HG02763 (cell line): ENCODE data around the gene PLA2G6.

Source experiments
- ATAC-seq: cut with Tn5 transposase; IDR thresholded peaks from one replicate; pipeline ENCODE4 v1.9.1; 2021; ENCODE audit warnings: mild to moderate bottlenecking, moderate library complexity; ENCODE audit not compliant: unreplicated experiment

Gene PLA2G6

DNA sequence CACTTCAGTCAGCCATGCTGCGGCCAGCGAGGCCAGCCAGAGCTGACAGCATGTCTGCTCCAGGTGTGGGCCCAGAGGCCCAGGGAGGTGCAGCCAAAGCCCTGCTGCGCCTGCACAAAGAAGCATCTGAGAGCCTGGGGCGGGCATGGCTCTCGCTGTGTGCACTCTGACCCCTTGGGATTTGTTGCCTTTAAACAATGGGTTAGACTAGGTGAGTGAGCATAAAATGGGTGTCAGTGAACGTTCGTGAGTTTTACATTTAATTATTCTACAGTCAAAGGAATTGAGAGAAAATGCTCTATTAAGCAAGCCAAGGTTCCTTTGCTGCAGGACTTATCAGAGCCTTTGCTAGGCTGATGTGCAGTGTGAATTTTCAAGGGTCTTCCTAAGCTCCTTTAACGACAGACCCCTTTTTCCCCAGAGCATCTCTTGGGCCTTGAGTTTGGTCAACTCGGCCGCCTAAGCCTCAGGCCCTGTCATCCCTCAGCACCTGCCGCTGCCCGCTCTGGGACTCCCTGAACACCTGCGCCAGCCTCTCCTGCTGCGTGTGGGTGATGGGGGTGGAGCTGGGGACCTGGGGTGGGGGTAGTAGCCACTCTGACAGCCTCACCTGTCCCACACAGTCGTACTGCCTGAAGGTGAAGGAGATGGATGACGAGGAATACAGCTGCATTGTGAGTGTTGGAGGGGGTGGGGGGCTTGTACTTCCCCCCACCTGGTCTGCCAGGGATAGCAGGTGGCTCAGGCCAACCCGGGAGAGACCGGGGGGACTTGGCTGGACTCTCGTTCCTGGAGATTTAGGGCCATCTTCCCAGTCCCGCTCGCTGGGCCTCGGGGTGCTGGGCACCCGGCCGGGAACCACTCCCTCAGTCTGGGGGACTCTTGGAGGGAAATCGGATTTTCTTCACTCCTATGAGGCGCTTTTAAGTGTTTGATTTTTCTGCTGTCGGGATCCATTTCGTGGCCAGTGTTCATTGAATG is 108.2 kb downstream of the PLA2G6 start:
- ATAC-seq = no peak

DNA sequence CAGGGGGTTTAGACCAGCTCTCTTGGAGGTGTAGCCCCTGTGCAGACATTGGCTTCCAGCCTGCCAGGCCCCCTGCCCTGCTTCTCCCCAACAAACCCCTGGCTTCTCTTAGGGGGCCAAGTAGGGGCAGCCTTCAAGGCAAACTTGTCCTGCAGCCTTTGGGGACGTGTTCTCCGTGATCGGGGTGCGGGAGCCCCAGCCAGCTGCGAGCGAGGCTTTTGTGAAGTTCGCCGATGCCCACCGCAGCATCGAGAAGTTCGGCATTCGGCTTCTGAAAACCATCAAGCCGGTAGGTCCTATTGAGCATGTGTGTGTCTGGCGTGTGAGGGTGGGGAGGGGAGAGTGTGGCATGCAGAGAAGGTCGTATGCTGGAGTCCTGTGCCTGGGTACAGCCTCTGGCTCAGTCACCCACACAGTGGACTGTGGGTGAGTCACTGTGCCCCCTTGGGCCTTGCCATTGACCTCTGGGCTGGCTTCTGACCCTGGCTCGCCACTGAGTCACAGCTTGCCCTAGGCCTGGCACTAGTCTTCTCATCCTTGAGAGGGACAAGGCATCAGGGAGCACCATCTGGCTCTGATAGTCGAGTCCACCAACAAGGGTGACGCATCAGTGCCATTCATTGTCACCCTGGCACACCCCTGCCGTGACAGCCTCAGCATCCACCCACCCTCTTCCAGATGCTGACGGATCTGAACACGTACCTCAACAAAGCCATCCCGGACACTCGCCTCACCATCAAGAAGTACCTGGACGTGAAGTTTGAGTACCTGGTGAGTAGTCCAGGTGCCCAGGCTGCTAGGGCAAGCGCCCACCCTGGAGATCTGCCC is 109.1 kb downstream of the PLA2G6 start:
- ATAC-seq = no peak

DNA sequence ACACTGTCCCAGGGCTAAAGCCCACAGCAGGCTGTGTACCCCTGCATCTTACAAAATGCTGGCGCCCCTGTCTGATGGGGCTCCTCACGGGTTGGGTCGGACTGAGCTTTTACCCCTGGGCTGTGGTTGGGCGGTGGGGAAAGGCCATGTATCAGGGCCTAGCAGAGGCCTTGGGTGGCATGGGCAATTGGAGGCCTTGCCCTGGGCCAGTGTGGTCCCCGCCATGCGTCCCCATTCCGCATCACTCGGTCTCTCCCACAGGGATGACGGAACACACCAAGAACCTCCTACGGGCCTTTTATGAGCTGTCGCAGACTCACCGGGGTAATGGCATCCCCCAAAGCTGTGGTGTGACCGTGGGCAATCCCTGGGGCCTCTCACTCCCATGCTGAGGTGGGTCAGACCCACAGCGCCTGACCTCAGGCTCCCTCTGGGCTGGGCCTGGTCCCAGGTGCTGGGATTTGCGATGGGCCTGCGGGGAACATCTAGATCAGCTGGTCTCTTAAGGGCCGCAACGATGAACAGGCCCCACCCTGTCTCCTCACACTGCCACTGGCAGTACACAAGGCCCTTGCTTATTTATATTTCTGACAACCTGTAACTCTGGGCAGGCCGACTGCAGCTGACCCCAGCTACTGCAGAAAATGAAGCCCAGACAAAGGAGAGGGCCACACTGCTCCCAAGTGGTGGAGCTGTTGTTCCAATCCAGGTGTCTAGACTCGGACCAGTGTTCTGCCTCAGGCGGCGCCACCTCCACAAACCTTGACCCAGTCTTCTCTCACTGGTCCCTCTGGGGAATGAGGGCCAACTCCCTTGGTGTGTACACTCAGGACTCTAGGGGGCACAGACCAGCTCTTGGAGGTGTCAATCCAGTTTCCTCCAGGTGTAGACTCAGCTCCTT is 110.0 kb downstream of the PLA2G6 start:
- ATAC-seq = no peak

DNA sequence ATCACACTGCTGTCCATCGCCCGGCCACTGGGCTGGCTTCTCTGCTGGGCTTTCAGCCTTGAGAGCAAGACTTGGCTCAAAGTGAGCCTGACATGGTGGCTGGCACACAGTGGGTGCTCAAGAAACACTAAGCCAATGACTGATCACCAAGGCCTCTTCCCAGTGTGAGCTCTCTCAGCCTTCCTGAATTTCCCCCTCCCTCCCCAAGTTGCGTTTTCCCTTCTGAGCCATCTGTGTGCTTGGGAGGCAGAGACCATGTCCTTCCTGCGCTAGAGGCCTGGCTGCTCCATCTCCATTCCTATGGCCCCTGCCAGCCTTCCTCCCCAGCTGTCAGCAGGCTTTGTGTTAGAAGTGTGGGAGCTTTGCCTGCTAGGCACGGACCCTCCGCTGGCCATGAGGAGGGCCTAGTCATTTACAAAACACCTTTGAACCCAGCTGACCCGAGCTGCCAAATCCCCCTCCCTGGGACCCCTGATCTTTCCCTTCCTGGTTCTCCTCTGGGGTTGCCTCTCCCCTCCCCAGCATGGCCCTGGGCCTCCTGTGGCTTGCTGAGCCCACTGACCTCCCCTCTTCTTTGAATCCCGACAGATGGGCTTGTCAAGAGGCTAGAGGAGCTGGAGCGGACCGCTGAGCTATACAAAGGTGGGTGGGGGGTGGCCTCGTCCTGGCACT is 111.2 kb downstream of the PLA2G6 start:
- no peak for ATAC-seq

DNA sequence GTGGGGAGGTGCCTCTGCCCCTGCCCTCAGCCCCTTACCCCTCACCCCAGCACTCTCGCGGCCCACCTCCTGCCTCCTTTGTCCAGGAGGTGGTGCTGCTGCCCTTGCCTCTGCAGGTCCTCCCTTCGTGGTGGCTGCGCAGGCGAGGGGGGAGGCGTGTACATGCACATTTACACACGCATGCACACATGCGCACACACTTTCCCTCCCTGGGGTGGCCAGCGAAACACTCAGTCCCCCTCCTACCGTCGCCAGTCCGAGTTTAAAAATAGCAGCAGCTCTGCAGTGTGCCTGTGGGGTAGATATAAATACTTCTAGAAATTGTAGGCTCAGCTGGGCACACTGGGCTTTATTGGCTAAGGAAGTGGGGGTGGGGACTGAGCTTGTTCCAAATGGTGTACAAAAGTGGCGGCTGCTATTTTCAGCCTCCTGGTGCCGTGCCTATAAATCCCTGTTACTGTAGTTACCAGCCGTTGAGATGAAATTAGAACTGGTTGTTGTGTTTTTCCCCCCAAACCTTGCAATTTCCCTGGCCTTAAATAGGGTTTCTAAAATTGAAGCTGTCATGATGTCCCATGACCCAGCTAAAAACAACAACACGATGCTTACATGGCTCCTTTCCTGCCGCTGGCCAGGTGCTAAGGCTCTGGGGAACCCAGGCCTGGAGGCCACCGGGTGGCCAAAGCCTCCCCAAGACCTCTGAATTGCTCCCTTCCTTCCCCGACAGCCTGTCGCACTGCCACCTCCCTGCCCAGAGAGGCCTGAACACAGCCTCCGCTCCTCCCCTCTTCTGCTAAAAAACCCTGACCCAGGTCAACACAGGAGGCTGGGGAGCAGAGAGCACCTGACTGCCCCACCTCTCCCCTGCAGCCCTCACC is 112.0 kb downstream of the PLA2G6 start:
- no peak for ATAC-seq

DNA sequence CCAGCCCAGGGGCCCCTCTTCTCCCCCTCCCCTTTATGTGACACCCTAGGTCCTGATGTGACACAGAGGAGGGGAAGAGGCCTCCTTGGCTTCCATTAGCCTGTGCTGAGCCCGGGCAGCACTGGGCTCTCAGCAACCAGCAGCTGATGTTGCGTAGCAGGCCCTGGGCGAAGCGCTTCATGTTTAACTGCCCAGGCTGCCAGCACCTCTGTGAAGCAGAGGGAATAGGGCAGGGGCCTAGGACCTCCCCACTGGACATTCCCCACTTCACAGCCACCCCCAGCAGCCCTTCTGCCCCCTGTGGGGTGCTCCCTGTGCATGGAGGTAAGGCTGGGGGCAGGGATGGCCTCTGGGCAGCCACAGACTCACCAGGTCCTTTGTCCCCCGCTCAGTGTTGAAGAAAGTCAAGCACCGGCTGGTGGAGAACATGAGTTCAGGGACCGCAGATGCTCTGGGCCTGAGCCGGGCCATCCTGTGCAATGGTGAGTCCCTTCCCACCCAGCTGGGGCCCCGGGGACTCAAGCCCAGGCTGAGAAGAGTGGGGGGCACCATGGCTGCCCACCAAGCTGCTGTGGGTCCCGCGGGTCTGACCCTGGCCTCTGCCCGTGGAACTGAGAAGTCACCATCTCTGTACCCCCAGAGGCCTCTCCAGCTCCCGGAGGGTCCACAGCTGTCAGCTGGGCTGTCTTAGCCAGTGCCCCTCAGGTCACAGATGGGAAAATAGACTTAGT is 112.8 kb downstream of the PLA2G6 start:
- no peak for ATAC-seq

DNA sequence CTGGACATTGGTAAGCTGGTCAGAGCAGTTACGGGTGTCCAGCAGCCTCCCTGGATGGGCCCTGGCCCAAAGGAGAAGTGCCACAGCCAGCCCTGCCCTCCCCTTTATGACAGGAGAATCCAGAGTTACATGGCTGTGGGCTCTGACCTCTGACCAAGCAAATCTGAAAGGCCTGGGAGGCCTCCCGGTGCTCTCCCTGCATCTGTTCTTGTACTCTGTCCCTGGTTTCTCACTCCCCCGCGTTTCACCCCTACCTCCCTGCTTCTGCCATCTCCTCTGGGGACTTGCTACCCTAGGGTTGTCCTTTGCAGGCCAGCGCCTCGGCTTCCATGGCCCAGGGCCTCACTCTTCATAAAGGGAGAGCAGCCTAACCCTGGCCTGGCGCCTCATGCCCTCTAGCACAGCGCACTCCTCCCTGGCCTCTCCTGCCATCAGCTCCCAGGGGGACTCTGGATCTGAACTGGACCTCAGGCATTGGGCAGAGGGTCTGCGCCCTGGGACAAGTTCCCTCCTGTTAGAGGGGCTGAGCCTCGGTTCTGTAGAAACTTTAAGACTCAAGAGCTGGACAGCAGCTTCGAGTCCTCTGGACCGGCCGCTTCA is 113.8 kb downstream of the PLA2G6 start:
- ATAC-seq = no peak

DNA sequence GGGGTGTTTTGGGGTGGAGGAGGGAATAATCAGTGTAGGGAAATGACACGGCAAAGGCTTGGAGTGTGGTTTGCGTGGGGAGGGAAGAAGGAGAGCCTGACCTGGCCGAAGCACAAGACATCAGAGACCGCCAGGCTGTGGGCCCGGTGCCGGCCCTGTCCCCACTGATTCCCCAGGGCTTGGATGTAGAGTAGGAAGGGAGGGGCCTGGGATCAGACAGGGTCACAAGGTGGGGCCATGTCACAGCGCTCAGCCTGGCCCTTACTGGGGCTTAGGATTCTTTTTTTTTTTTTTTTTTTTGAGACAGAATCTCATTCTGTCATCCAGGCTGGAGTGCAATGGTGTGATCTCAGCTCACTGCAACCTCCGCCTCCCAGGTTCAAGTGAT is 114.6 kb downstream of the PLA2G6 start:
- ATAC-seq = no peak

DNA sequence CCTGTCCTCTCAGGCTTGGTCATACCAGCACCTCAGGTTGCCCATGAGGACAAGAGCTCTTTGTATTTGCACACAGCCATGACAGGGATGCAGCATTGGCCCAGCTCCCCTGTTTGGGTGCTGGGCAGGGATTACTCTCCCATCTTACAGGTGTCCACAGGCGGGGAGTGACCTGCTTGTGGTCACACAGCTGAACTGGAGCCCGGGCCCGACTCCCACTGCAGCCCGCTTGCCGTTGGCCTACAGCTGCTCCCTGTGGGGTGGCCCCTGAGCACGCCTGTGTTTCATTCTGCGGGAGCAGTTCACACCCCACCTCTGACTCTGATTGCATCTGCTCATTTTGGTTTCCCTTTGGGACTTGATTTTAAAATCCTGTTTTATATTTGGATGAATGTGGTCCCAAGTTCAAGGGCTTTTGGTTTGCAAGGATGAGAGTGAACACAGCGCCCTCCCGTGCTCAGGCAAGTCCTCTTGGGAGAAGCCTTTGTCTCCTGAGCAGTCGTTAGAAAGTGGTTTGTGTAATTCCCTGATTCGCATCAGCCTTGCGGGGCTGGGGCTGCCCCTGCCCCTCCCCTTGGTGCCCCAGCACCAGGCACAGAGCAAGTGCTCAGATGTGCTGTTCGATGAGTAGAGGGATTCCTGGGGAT is 115.1 kb downstream of the PLA2G6 start:
- no peak for ATAC-seq

DNA sequence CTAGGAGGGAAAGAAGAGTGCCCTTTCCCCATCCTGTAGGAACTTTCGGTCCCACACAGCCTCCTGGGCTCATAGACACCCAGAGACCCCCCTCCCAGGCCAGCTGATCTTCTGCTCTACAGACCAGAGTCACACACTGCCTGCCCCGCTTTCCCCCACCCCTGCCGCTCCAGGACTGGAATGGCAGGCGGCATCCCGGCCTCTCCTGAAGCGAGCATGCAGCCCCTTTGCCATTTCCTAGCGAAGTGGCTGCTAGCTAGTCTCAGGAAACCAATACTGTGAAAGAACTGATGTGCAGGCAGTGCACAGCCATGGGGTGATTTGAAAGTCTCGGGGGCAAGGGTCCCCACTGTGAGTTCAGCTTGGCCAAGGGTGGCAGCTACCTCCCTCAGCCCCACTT is 116.1 kb downstream of the PLA2G6 start:
- ATAC-seq = no peak

DNA sequence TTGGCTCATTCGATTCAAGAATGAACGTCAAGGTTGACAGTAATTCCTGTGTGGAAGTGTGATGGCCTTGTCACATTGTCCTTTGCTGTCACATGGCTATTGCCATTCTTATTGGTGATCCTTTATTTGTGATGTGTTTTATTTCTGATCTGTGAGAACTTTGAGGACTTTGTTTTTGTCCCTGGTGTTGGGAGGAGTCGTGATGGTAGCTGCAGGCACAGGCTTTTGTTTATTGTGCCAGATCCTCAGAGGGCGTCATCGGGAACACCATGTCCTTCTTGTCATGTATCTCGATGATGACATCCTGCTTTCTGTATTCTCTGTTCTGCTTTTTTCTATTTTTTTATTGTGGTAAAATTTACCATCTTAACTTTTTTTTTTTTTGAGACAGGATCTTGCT is 118.8 kb downstream of the PLA2G6 start:
- ATAC-seq = no peak
